Large intestine (tissue), 3 donors: ENCODE measurements around the gene MRM3. TPM values are rescaled to one million over a fixed set of nuclear protein-coding genes. Genes with fewer than 3 reads are reported as not detected.
"Not testable (repeated sequence)": the region's sequence is repeated elsewhere in the genome, so short reads cannot be mapped to it uniquely, and the experiment has no call there.

Experiments
- DNase-seq, 2 donors: peaks; one replicate each; pipeline versions ENCODE4 v3.0.0 to v3.0.0-alpha.2; 2013
- H3K27ac ChIP-seq: one replicate; pipeline ENCODE4 v1.5.1; 2013; ENCODE audit warnings: low read length
- H3K27me3 ChIP-seq: 2 replicates; pipeline ENCODE4 v1.6.1; 2013; ENCODE audit warnings: low read length; ENCODE audit not compliant: control insufficient read depth, insufficient read depth
- H3K36me3 ChIP-seq: 2 replicates; pipeline ENCODE4 v1.6.1; 2013; ENCODE audit warnings: low read length; ENCODE audit not compliant: control insufficient read depth, insufficient read depth
- H3K4me1 ChIP-seq: one replicate; pipeline ENCODE4 v1.6.1; 2013; ENCODE audit warnings: low read length; ENCODE audit not compliant: control insufficient read depth, insufficient read depth
- H3K4me3 ChIP-seq: one replicate; pipeline ENCODE4 v1.5.1; 2013; ENCODE audit warnings: low read length
- H3K9me3 ChIP-seq: one replicate; pipeline ENCODE4 v1.6.1; 2013; ENCODE audit warnings: mild to moderate bottlenecking, low read depth, low read length, moderate library complexity; ENCODE audit not compliant: control insufficient read depth
- WGBS: methylation state at CpG from one replicate; pipeline ENCODE4 v1.1.5; 2013; ENCODE audit warnings: low lambda C conversion rate; ENCODE audit not compliant: insufficient coverage; 5-methylcytosine and 5-hydroxymethylcytosine counted together
- polyA plus RNA-seq: library from polyadenylated mRNA; unstranded; fragments of 120-200 nt; gene quantifications from one replicate; pipeline ENCODE4 v1.2.1, GENCODE V29; 2013

The MRM3 gene
- polyA plus RNA-seq, 1 donor = 14.7 TPM

DNA sequence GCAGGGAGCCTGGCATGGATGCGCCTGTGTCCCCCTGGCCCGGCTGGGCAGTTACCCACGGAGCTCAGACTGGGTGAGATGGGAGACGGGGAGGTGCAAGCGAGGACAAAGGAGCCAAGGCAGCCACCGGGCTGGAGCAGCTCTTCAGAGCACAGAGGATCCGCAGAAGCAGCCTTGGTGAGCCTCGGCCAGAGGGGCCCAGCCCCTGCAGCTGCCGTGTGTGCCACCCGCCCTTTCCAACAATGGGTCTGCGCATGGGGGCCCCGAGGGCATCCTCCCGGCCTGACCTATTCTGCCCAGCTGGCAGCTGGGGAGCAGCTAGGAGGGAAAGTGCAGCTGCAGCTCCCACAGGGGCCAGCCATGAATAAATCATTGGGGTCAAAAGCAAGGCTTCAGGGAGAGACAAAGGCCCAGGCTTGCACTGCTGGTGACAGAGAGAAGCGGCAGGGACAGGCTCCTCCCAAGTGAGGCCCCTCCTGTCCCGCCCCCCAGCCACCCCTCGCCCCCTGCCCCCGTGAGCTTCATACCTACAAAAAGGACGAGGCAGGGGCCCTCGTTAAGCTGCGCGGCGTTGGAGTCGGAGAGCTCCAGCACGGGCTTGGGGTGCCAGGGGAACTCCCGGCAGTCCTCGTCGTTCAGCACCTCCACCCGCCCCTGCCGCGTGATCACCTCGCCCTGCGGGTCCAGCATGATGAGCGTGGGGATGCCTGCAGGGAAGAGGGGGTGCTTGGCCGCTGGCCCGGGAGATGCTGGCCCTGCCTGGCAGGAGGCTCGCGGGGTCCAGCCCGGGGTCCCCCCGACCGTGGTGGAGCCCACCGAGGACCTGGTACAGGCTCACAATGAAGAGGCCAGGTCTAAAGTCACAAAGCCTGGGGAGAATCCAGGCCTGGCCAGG lies 22.6 kb downstream of the MRM3 start:
- WGBS = no CpG with 5 or more reads among the region's 41 CpGs
- no peaks in the 10 kb centered on the region for H3K27me3 ChIP-seq

DNA sequence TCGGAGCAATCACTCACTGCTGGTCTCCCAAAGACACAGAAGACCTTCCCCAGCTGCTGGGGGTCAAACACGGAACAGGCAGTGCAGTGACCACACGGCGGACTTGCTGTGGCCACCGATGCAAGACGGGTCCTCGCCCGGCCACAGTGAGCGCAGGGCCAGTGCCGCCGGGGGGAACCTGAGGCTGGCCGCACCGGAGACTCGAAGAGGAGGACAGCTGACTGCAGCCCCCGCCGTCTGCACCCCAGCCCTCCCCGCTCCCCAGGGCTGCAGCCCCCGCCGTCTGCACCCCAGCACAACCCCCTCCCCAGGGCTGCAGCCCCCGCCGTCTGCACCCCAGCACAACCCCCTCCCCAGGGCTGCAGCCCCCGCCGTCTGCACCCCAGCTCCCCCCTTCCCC lies 23.7 kb downstream of the MRM3 start:
- DNase-seq, H3K4me1 ChIP-seq, H3K27ac ChIP-seq, H3K27me3 ChIP-seq, H3K4me3 ChIP-seq, H3K36me3 ChIP-seq, H3K9me3 ChIP-seq: not testable (repeated sequence)
- no CpG with 5 or more reads among the region's 23 CpGs for WGBS

More for the DNA sequence above, 22.6 kb downstream of the MRM3 start:
- H3K36me3 ChIP-seq = peaks cover 8% of the 10 kb centered on the region
- DNase-seq = no peak
- H3K27ac ChIP-seq = no peak overlapping the region
- H3K4me1 ChIP-seq = no peaks in the 10 kb centered on the region
- no peak overlapping the region for H3K4me3 ChIP-seq
- H3K9me3 ChIP-seq = peaks cover 2% of the 10 kb centered on the region

GRCh38 chr17:806346-806745 lies 24.2 kb downstream of the MRM3 start:
- no peak overlapping the region for H3K4me3 ChIP-seq
- WGBS = no CpG with 5 or more reads among the region's 13 CpGs
- DNase-seq = no peak
- H3K9me3 ChIP-seq = peaks cover 5% of the 10 kb centered on the region
- H3K4me1 ChIP-seq = no peaks in the 10 kb centered on the region
- H3K27ac ChIP-seq = no peak overlapping the region
- H3K36me3 ChIP-seq = peaks cover 5% of the 10 kb centered on the region
- no peaks in the 10 kb centered on the region for H3K27me3 ChIP-seq

GRCh38 chr17:806781-807522 lies 24.8 kb downstream of the MRM3 start:
- Histone ChIP-seq H3K36me3 (peaks cover 5% of the 10 kb centered on the region), H3K9me3 (peaks cover 5% of the 10 kb centered on the region), H3K27ac (no peak overlapping the region), H3K4me3 (no peak overlapping the region), H3K27me3 (no peaks in the 10 kb centered on the region), H3K4me1 (no peaks in the 10 kb centered on the region)
- DNase-seq = no peak
- no CpG with 5 or more reads among the region's 33 CpGs for WGBS

DNA sequence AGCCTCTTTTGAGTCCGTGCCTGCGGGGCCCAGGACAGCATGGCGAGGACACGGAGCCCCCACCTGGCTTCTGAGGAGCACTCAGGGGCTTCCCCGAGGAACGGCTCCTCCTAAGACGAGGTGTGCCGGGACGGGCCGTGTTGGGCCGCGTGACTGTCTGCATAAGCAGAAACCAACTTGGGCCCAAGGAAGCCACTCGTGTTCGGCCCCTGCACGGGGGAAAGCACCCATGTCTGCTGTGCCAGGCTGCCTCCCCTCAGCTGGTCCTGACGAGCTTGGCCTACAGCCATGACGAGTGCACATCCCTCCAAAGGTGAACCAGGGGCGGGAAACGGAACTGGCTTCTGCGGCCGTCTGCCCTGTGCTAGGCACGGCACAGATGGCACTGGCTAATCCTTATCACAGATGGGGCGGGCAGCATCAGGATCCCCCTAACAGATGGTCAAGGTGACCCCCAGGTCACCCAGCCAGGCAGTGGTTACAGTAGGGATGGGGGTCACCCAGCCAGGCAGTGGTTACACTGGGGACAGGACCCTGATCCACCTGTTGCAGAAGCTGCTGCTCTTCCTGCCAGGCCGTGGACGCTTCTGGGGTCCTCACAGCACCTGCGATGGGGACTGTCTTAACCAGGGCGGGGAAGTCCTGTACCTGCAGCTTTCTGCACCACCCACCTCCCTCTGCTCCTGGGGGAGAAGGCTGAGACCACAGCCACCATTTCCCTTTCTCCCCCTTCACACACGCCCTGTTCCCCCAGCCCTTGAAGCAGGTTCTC lies 25.6 kb downstream of the MRM3 start:
- H3K4me1 ChIP-seq = no peaks in the 10 kb centered on the region
- WGBS = no CpG with 5 or more reads among the region's 28 CpGs
- H3K4me3 ChIP-seq = no peak overlapping the region
- no peak overlapping the region for H3K27ac ChIP-seq
- no peaks in the 10 kb centered on the region for H3K27me3 ChIP-seq
- peaks cover 5% of the 10 kb centered on the region for H3K9me3 ChIP-seq
- peaks cover 8% of the 10 kb centered on the region for H3K36me3 ChIP-seq
- no peak for DNase-seq

DNA sequence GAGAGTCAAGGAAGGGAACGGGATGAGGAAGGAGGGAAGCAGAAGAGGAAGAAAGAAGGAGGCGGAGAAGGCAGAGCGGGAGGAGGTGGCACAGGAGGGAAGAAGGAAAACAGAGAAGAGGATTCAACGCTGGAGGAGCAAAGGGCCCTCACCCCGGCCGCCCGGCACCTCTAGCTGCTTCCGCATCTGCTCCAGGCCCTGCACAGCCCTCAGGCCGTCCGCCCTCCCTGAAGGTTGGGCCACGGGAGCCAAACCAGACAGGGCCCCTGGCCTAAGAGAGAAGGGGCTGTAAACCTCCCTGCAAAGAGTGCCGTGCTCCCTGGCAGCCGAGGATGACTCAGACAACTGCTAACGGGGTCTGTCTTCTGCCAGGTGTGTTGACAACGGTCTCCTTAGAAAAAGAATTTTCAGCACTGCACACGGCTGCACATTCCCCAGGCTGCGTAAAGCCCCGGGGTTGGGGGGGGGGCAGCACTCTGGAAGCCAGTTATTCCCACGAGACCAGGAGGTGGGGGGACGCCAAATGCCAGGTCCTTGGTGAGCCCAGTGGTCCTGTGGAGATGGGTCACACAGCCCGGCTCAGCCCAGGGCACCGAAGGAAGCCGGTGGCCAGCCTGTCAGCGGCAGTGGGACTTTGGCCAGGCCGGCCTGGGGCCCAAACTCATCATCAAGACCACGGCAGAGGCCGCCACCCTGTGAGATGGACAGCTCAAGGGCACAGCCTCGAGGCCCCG lies 29.1 kb downstream of the MRM3 start:
- Histone ChIP-seq H3K36me3 (peaks cover 5% of the 10 kb centered on the region), H3K27ac (no peak overlapping the region), H3K4me1 (no peaks in the 10 kb centered on the region), H3K4me3 (no peak overlapping the region), H3K9me3 (peaks cover 5% of the 10 kb centered on the region), H3K27me3 (no peaks in the 10 kb centered on the region)
- DNase-seq = no peak
- 86% methylated on average over 1 of the region's 29 CpGs for WGBS

DNA sequence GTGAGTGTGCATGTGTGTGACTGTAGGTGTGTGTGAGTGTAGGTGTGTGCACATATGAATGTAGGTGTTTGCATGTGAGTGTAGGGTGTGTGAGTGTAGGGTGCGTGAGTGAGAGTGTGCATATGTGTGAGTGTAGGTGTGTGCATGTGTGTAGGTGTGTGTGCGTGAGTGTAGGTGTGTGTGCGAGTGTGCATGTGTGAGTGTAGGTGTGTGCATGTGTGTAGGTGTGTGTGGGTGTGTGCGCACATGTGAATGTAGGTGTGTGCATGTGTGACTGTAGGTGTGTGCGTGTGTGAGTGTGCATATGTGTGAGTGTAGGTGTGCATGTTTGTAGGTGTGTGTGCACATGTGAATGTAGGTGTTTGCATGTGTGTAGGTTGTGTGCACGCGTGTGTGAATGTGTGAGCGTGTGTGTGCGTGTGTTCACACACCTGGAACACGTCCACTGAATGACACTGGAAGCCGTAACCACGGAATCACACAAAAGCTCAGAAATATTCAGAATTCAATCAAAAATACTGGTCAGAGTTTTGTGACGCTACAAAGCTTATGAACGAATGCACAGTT lies 30.6 kb downstream of the MRM3 start:
- H3K27me3 ChIP-seq = no peaks in the 10 kb centered on the region
- H3K4me1 ChIP-seq = no peaks in the 10 kb centered on the region
- WGBS = no CpG with 5 or more reads among the region's 14 CpGs
- no peak overlapping the region for H3K27ac ChIP-seq
- peaks cover 5% of the 10 kb centered on the region for H3K36me3 ChIP-seq
- peaks cover 5% of the 10 kb centered on the region for H3K9me3 ChIP-seq
- H3K4me3 ChIP-seq = no peak overlapping the region
- no peak for DNase-seq

GRCh38 chr17:814371-814770 lies 32.2 kb downstream of the MRM3 start:
- no peaks in the 10 kb centered on the region for H3K27me3 ChIP-seq
- H3K9me3 ChIP-seq = peaks cover 5% of the 10 kb centered on the region
- peaks cover 8% of the 10 kb centered on the region for H3K36me3 ChIP-seq
- H3K4me1 ChIP-seq = no peaks in the 10 kb centered on the region
- WGBS = no CpG with 5 or more reads among the region's 20 CpGs
- no peak overlapping the region for H3K4me3 ChIP-seq
- H3K27ac ChIP-seq = no peak overlapping the region
- DNase-seq = no peak

GRCh38 chr17:819251-819650 lies 37.1 kb downstream of the MRM3 start:
- H3K36me3 ChIP-seq = peaks cover 14% of the 10 kb centered on the region
- no peak overlapping the region for H3K4me3 ChIP-seq
- no peaks in the 10 kb centered on the region for H3K27me3 ChIP-seq
- no peak for DNase-seq
- H3K27ac ChIP-seq = no peak overlapping the region
- no peaks in the 10 kb centered on the region for H3K9me3 ChIP-seq
- WGBS = no CpG with 5 or more reads among the region's 19 CpGs
- H3K4me1 ChIP-seq = no peaks in the 10 kb centered on the region
